Fibroblast of pulmonary artery (primary cell): ENCODE data around the gene NAPA.

Source experiments
- DNase-seq: peaks from one replicate; pipeline ENCODE4 v3.0.0-alpha.2; 2010; ENCODE audit warnings: low read depth
- H3K4me3 ChIP-seq: replicated peaks from 2 replicates; pipeline ENCODE4 v1.5.1; 2011; ENCODE audit warnings: low read depth, mild to moderate bottlenecking, control low read depth, low read length, moderate library complexity
- CTCF ChIP-seq: IDR thresholded peaks from 2 replicates; pipeline ENCODE4 v1.5.1; 2011; ENCODE audit warnings: mild to moderate bottlenecking, control low read depth, low read length, inconsistent platforms; ENCODE audit errors: missing control alignments

Gene NAPA

GRCh38 chr19:47539747-47540311, 25.0 kb upstream of the NAPA start:
- no peak for DNase-seq
- H3K4me3 ChIP-seq, result no peak overlapping the region
- no peak for TF ChIP-seq CTCF

- TF ChIP-seq CTCF, result no peak
- DNase-seq, result no peak
- H3K4me3 ChIP-seq, result no peak overlapping the region
Observed at GRCh38 chr19:47538812-47539211, 23.9 kb upstream of the NAPA start.

- TF ChIP-seq CTCF, result no peak
- DNase-seq, result no peak
Observed at GRCh38 chr19:47537493-47537892, 22.6 kb upstream of the NAPA start.

GRCh38 chr19:47534628-47535027, 19.8 kb upstream of the NAPA start:
- no peak for TF ChIP-seq CTCF
- H3K4me3 ChIP-seq, result no peak overlapping the region
- DNase-seq, result no peak

More at GRCh38 chr19:47537493-47537892, 22.6 kb upstream of the NAPA start:
- no peak overlapping the region for H3K4me3 ChIP-seq

GRCh38 chr19:47531640-47532387, 17.0 kb upstream of the NAPA start:
- DNase-seq, result no peak
- no peak overlapping the region for H3K4me3 ChIP-seq
- no peak for TF ChIP-seq CTCF

GRCh38 chr19:47529018-47529742, 14.3 kb upstream of the NAPA start:
- no peak for DNase-seq
- no peak for TF ChIP-seq CTCF
- no peak overlapping the region for H3K4me3 ChIP-seq
